NCI-H510A treated with DMSO at 0.1 percent for 48 hours (cell line): ENCODE results near the gene LAX1.
"Not testable (repeated sequence)": the region's sequence is repeated elsewhere in the genome, so short reads cannot be mapped to it uniquely, and the experiment has no call there.

Experiments
- DNase-seq: peaks from one replicate; lab custom pipeline; 2025; lab: John Stamatoyannopoulos, UW

Gene LAX1

GRCh38 chr1:203768256-203768655 lies 3.3 kb downstream of the LAX1 start:
- DNase-seq, result no peak

- DNase-seq, result peak; percentile 19
Observed at GRCh38 chr1:203769505-203770343, 4.7 kb downstream of the LAX1 start.

- no peak for DNase-seq
Observed at GRCh38 chr1:203771901-203772301, 6.9 kb downstream of the LAX1 start.

GRCh38 chr1:203772836-203773235 lies 7.9 kb downstream of the LAX1 start:
- no peak for DNase-seq

- no peak for DNase-seq
Observed at GRCh38 chr1:203776636-203777035, 11.7 kb downstream of the LAX1 start.

GRCh38 chr1:203777596-203777995 lies 12.6 kb downstream of the LAX1 start:
- no peak for DNase-seq

GRCh38 chr1:203778146-203778545 lies 13.2 kb downstream of the LAX1 start:
- no peak for DNase-seq

- no peak for DNase-seq
Observed at GRCh38 chr1:203778789-203779188, 13.8 kb downstream of the LAX1 start.

- DNase-seq, result no peak
Observed at GRCh38 chr1:203781962-203782361, 17.0 kb downstream of the LAX1 start.

- DNase-seq, result no peak
Observed at GRCh38 chr1:203789966-203790365, 25.0 kb downstream of the LAX1 start.

GRCh38 chr1:203791498-203791897 lies 26.5 kb downstream of the LAX1 start:
- no peak for DNase-seq

- DNase-seq, result no peak
Observed at GRCh38 chr1:203792486-203792885, 27.5 kb downstream of the LAX1 start.

GRCh38 chr1:203793561-203793960 lies 28.6 kb downstream of the LAX1 start:
- DNase-seq, result not testable (repeated sequence)

- no peak for DNase-seq
Observed at GRCh38 chr1:203794764-203795440, 29.9 kb downstream of the LAX1 start.

- peak; percentile 97 for DNase-seq
Observed at GRCh38 chr1:203795441-203796235, 30.7 kb downstream of the LAX1 start, which contains the start of the genes ZBED6 and ZC3H11A. Gene ZBED6 (plus strand): TSS chr1:203795623. CDS start chr1:203797523, 1,900 bp downstream. Gene ZC3H11A (plus strand): TSS chr1:203795623. CDS start chr1:203817071, 21,448 bp downstream.

- DNase-seq, result no peak
Observed at GRCh38 chr1:203796236-203796605, 31.2 kb downstream of the LAX1 start.

- DNase-seq, result no peak
Observed at GRCh38 chr1:203797216-203797615, 32.2 kb downstream of the LAX1 start.

GRCh38 chr1:203797948-203798655 lies 33.1 kb downstream of the LAX1 start:
- DNase-seq, result no peak

GRCh38 chr1:203799157-203799556 lies 34.2 kb downstream of the LAX1 start:
- DNase-seq, result no peak

GRCh38 chr1:203799971-203800370 lies 35.0 kb downstream of the LAX1 start:
- DNase-seq, result no peak

- no peak for DNase-seq
Observed at GRCh38 chr1:203805689-203806088, 40.7 kb downstream of the LAX1 start.

- DNase-seq, result no peak
Observed at GRCh38 chr1:203807196-203807595, 42.2 kb downstream of the LAX1 start.
